SK-N-SH (cell line): ENCODE measurements around the gene S100A16. TPM values are rescaled to one million over a fixed set of nuclear protein-coding genes. Genes with fewer than 3 reads are reported as not detected.
"Not testable (repeated sequence)": the region's sequence is repeated elsewhere in the genome, so short reads cannot be mapped to it uniquely, and the experiment has no call there.

Source experiments
- CTCF ChIA-PET: fragments of 300-600, 350-600 bp; formaldehyde crosslinking; extraction: SDS; loops from one replicate; lab custom pipeline; 2021; lab: Yijun Ruan, JAX
- POLR2A ChIA-PET: fragments of 350-600 bp; sonication (Branson Sonifier 250); formaldehyde crosslinking; extraction: SDS; loops from one replicate; lab custom pipeline; 2020; ENCODE audit warnings: antibody characterized with exemption, inconsistent platforms; lab: Yijun Ruan, JAX
- DNase-seq: peaks from one replicate; pipeline ENCODE4 v3.0.0; 2012
- H2AFZ ChIP-seq: fragments of 200-600 bp; sonication (generic); 2 replicates; pipeline ENCODE4 v1.8.1; 2016; ENCODE audit warnings: antibody characterized with exemption, mild to moderate bottlenecking, low read depth
- H3F3A ChIP-seq: fragments of 200-600 bp; sonication (generic); replicated peaks from 2 replicates; pipeline ENCODE3; 2016; ENCODE audit warnings: antibody characterized with exemption, mild to moderate bottlenecking; ENCODE audit not compliant: insufficient read depth
- H3K27ac ChIP-seq, 2 experiments: fragments of 200-500 bp in 1 of 2; fragments of 200-600 bp in 1 of 2; sonication (Bioruptor generic) in 1 of 2; sonication (generic), shearing (Covaris generic) in 1 of 2; 2 replicates each; pipeline versions ENCODE4 v1.5.1 to v1.6.1; 2014 to 2016; ENCODE audit warnings: low read depth in 2 of 2, inconsistent platforms in 1 of 2, low read length in 1 of 2, mild to moderate bottlenecking in 1 of 2, mixed read lengths in 1 of 2
- H3K27me3 ChIP-seq: fragments of 200-600 bp; sonication (generic), shearing (Covaris generic); 2 replicates; pipeline ENCODE4 v1.6.1; 2016; ENCODE audit warnings: mixed run types; ENCODE audit not compliant: insufficient read depth
- H3K36me3 ChIP-seq, 2 experiments: fragments of 200-500 bp in 1 of 2; fragments of 200-600 bp in 1 of 2; sonication (Bioruptor generic) in 1 of 2; sonication (generic) in 1 of 2; replicated peaks in 1 of 2; 2 replicates each; pipeline versions ENCODE3 to v1.5.1; 2014 to 2016; ENCODE audit warnings: low read length in 1 of 2, mild to moderate bottlenecking in 1 of 2; ENCODE audit not compliant: insufficient read depth in 2 of 2, control insufficient read depth in 1 of 2
- H3K4me1 ChIP-seq, 2 experiments: fragments of 200-500 bp in 1 of 2; fragments of 200-600 bp in 1 of 2; sonication (Bioruptor generic) in 1 of 2; sonication (generic), shearing (Covaris generic) in 1 of 2; 2 replicates each; pipeline versions ENCODE4 v1.5.1 to v1.6.1; 2014 to 2016; ENCODE audit warnings: low read depth in 1 of 2, low read length in 1 of 2, mixed run types in 1 of 2; ENCODE audit not compliant: insufficient read depth in 2 of 2, control insufficient read depth in 1 of 2
- H3K4me2 ChIP-seq: fragments of 200-600 bp; sonication (generic), shearing (Covaris generic); 2 replicates; pipeline ENCODE4 v1.6.1; 2017; ENCODE audit warnings: mixed run types
- H3K4me3 ChIP-seq, 2 experiments: fragments of 200-500 bp in 1 of 2; fragments of 200-600 bp in 1 of 2; sonication (Bioruptor generic) in 1 of 2; sonication (generic), shearing (Covaris generic) in 1 of 2; 2 replicates each; pipeline versions ENCODE4 v1.5.1 to v1.8.1; 2014 to 2016; ENCODE audit warnings: low read depth in 2 of 2, inconsistent platforms in 1 of 2, low read length in 1 of 2, mild to moderate bottlenecking in 1 of 2, mixed read lengths in 1 of 2, moderate library complexity in 1 of 2
- H3K79me2 ChIP-seq: fragments of 200-600 bp; sonication (generic); 2 replicates; pipeline ENCODE4 v1.8.1; 2017; ENCODE audit warnings: mild to moderate bottlenecking; ENCODE audit not compliant: insufficient read depth
- H3K9ac ChIP-seq: fragments of 200-600 bp; sonication (generic); 2 replicates; pipeline ENCODE4 v1.6.1; 2017; ENCODE audit warnings: mixed run types
- H3K9me2 ChIP-seq: fragments of 200-600 bp; sonication (generic); 2 replicates; pipeline ENCODE4 v1.6.1; 2017; ENCODE audit warnings: mixed run types
- H3K9me3 ChIP-seq: fragments of 200-600 bp; sonication (generic); 2 replicates; pipeline ENCODE4 v1.6.1; 2017; ENCODE audit warnings: mixed run types, mild to moderate bottlenecking, moderate library complexity
- H4K20me1 ChIP-seq: fragments of 200-600 bp; sonication (generic); 2 replicates; pipeline ENCODE4 v1.6.1; 2017; ENCODE audit warnings: mild to moderate bottlenecking, mixed run types; ENCODE audit not compliant: insufficient read depth
- JUND ChIP-seq: IDR thresholded peaks from 2 replicates; pipeline ENCODE4 v1.4.0; 2012
- MEF2A ChIP-seq: IDR thresholded peaks from 2 replicates; pipeline ENCODE4 v1.4.0; 2012; ENCODE audit warnings: low read depth, borderline replicate concordance
- NFIC ChIP-seq: IDR thresholded peaks from 2 replicates; pipeline ENCODE4 v1.4.0; 2012; ENCODE audit warnings: borderline replicate concordance
- SMC3 ChIP-seq: IDR thresholded peaks from 2 replicates; pipeline ENCODE4 v1.6.1; 2012; ENCODE audit warnings: low read depth, low read length, improper control_type of control experiment
- WGBS: methylation state at CpG from one replicate; pipeline ENCODE4 v1.1.6; 2017; ENCODE audit warnings: low lambda C conversion rate; 5-methylcytosine and 5-hydroxymethylcytosine counted together
- polyA plus RNA-seq, 3 experiments: library from polyadenylated mRNA; depleted of rRNA; stranded (reverse); fragments of >200 nt; gene quantifications; 2 replicates each; pipeline ENCODE4 v1.2.3, GENCODE V29; 2012
- TF ChIP-seq, protein P1 (sequence below): IDR thresholded peaks from 2 replicates; pipeline ENCODE4 v1.4.0; 2012; ENCODE audit warnings: low read depth
- TF ChIP-seq, protein P2 (sequence below): IDR thresholded peaks from 2 replicates; pipeline ENCODE4 v1.4.0; 2012; ENCODE audit warnings: low read depth, borderline replicate concordance

S100A16 gene
- polyA plus RNA-seq, 1 of the 3 experiments (the other 2 are of a cell fraction) = 512 TPM

DNA sequence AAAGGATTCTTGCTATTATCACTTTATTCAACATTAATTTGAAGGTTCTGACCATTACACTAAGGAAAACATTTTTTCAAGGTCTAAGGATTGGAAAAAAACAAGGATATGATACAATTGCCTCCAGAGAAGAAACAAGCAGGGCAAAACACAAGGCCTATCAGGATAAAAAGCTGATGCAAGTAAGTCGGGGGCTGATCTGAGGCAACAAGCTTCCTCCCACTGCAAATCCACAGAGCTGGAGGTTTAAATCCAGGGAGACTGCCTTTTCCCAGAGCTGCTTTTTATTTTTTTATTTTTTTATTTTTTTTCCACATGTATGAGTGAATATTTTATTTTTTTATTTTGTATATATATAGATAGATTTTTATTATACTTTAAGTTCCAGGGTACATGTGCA lies 27.9 kb downstream of the S100A16 start:
- POLR2A ChIA-PET = no interaction called here
- peaks cover 0 to 3% of the 10 kb centered on the region in 2 experiments; a peak in 2 of 4 replicates for H3K4me1 ChIP-seq
- WGBS = 91% methylated on average over 1 of the region's 1 CpG

DNA sequence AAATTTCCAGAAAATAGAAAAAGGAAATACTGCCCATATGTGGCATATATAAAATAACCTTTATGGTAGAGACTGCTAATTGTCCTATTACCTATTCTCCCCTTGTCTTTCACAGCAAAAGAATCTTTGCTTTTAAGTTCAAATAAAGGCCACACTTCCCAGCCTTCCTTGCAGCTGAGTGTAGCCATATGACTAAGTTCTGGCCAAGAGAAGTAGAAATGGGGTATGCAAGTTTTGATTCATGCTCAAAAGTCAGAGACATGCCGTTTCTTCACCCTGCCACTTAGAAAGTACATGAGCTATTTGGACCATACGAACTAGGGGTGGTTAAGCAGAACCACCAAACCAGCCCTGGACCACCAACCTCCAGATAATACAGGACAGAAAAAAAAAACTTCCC lies 29.0 kb downstream of the S100A16 start:
- no peak for DNase-seq
- Histone ChIP-seq H3K4me2 (no peak overlapping the region), H3K4me3 (no peak overlapping the region), H3F3A (no peaks in the 10 kb centered on the region), H3K79me2 (no peaks in the 10 kb centered on the region; the same call in 1 of the 2 replicates), H3K27me3 (no peaks in the 10 kb centered on the region), H3K36me3 (no peaks in the 10 kb centered on the region), H3K27ac (no peak overlapping the region), H2AFZ (peak overlapping the region; percentile 7; the same call in 1 of the 2 replicates), H4K20me1 (no peaks in the 10 kb centered on the region), H3K9me3 (no peaks in the 10 kb centered on the region), H3K9me2 (no peaks in the 10 kb centered on the region), H3K4me1 (peaks cover 3 to 6% of the 10 kb centered on the region in 2 experiments; a peak in 2 of 4 replicates), H3K9ac (no peak overlapping the region)
- POLR2A ChIA-PET = no interaction called here
- TF ChIP-seq JUND (no peak), SMC3 (no peak)
- TF ChIP-seq, protein P1, sequence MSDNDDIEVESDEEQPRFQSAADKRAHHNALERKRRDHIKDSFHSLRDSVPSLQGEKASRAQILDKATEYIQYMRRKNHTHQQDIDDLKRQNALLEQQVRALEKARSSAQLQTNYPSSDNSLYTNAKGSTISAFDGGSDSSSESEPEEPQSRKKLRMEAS = no peak
- WGBS = 93% methylated on average over 2 of the region's 2 CpGs
- CTCF ChIA-PET = no interaction called here

More for the DNA sequence above, 27.9 kb downstream of the S100A16 start:
- Histone ChIP-seq H3K27ac (no peak overlapping the region), H3K4me3 (no peak overlapping the region), H3K9ac (no peak overlapping the region), H3K4me2 (no peak overlapping the region), H3K36me3 (no peaks in the 10 kb centered on the region), H3K79me2 (no peaks in the 10 kb centered on the region), H3F3A (no peaks in the 10 kb centered on the region), H3K9me2 (no peaks in the 10 kb centered on the region), H3K9me3 (no peaks in the 10 kb centered on the region), H4K20me1 (no peaks in the 10 kb centered on the region), H3K27me3 (no peaks in the 10 kb centered on the region), H2AFZ (no peak overlapping the region)
- CTCF ChIA-PET = interaction anchor here (0.6 to 3.3 kb wide), 5 partner anchors 11 to 401 kb away, joined by 3 to 18 read pairs (median 4); partner anchors contain the start of gene RAB13
- DNase-seq = no peak
- TF ChIP-seq, protein P2, sequence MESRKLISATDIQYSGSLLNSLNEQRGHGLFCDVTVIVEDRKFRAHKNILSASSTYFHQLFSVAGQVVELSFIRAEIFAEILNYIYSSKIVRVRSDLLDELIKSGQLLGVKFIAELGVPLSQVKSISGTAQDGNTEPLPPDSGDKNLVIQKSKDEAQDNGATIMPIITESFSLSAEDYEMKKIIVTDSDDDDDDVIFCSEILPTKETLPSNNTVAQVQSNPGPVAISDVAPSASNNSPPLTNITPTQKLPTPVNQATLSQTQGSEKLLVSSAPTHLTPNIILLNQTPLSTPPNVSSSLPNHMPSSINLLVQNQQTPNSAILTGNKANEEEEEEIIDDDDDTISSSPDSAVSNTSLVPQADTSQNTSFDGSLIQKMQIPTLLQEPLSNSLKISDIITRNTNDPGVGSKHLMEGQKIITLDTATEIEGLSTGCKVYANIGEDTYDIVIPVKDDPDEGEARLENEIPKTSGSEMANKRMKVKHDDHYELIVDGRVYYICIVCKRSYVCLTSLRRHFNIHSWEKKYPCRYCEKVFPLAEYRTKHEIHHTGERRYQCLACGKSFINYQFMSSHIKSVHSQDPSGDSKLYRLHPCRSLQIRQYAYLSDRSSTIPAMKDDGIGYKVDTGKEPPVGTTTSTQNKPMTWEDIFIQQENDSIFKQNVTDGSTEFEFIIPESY = no peak
- no peak for TF ChIP-seq MEF2A
- TF ChIP-seq NFIC = no peak

DNA sequence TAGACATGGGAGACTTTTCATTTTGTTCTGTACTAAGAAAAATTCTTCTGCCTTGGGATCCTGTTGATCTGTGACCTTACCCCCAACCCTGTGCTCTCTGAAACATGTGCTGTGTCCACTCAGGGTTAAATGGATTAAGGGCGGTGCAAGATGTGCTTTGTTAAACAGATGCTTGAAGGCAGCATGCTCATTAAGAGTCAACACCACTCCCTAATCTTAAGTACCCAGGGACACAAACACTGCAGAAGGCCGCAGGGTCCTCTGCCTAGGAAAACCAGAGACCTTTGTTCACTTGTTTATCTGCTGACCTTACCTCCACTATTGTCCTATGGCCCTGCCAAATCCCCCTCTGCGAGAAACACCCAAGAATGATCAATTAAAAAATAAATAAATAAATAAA lies 29.4 kb downstream of the S100A16 start:
- H3K27me3 ChIP-seq, POLR2A ChIA-PET, H3K79me2 ChIP-seq, CTCF ChIA-PET, H3K9ac ChIP-seq, H4K20me1 ChIP-seq, H3K9me2 ChIP-seq, H3K27ac ChIP-seq, H3K4me1 ChIP-seq, H3K9me3 ChIP-seq, H3F3A ChIP-seq, H2AFZ ChIP-seq, H3K4me2 ChIP-seq, H3K4me3 ChIP-seq, H3K36me3 ChIP-seq, DNase-seq: not testable (repeated sequence)
- 80% methylated on average over 2 of the region's 3 CpGs for WGBS

DNA sequence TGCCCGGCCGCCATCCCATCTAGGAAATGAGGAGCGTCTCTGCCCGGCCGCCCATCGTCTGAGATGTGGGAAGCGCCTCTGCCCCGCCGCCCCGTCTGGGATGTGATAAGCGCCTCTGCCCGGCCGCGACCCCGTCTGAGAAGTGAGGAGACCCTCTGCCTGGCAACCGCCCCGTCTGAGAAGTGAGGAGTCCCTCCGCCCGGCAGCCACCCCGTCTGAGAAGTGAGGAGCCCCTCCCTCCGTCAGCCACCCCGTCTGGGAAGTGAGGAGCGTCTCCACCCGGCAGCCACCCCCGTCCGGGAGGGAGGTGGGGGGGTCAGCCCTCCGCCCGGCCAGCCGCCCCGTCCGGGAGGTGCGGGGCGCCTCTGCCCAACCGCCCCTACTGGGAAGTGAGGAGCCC lies 30.1 kb downstream of the S100A16 start:
- 90% methylated on average over 2 of the region's 34 CpGs for WGBS
- H3K4me2 ChIP-seq, H2AFZ ChIP-seq, POLR2A ChIA-PET, DNase-seq, H3K9ac ChIP-seq, H3K4me3 ChIP-seq, H3F3A ChIP-seq, H3K9me3 ChIP-seq, H3K79me2 ChIP-seq, H3K36me3 ChIP-seq, H3K27ac ChIP-seq, H4K20me1 ChIP-seq, H3K9me2 ChIP-seq, CTCF ChIA-PET, H3K27me3 ChIP-seq: not testable (repeated sequence)
- peaks cover 3 to 15% of the 10 kb centered on the region in 2 experiments for H3K4me1 ChIP-seq
